ENCODE measurements around the gene GPRC5C.
"Not testable (repeated sequence)": the region's sequence is repeated elsewhere in the genome, so short reads cannot be mapped to it uniquely, and the experiment has no call there.

Gene GPRC5C

GRCh38 chr17:74481621-74482020 lies 49.7 kb downstream of the GPRC5C start:
- Histone ChIP-seq H3K27me3 (ENCODE audit: insufficient read depth, low read depth, severe bottlenecking) (peaks cover 86% of the 10 kb centered on the region), H3K27ac (no peak overlapping the region), H3K9me3 (ENCODE audit: severe bottlenecking) (peaks cover 10% of the 10 kb centered on the region), H3K36me3 (no peaks in the 10 kb centered on the region), H3K4me3 (ENCODE audit: low read depth, low read length) (no peak overlapping the region)
- DNase-seq: no peak
- TF ChIP-seq CTCF (IDR thresholded peaks at IDR 0.05; ENCODE audit: low read depth, low read length): no peak

- no peak overlapping the region for H3K4me3 ChIP-seq (ENCODE audit: low read depth, low read length)
- no peak overlapping the region for H3K27ac ChIP-seq
- H3K9me3 ChIP-seq (ENCODE audit: severe bottlenecking): peaks cover 6% of the 10 kb centered on the region
- peaks cover 75% of the 10 kb centered on the region for H3K27me3 ChIP-seq (ENCODE audit: insufficient read depth, low read depth, severe bottlenecking)
- TF ChIP-seq CTCF (IDR thresholded peaks at IDR 0.05; ENCODE audit: low read depth, low read length): no peak
- no peaks in the 10 kb centered on the region for H3K36me3 ChIP-seq
- no peak for DNase-seq
Measured at GRCh38 chr17:74484066-74484465, 52.2 kb downstream of the GPRC5C start.

- Histone ChIP-seq H3K27me3 (ENCODE audit: insufficient read depth, low read depth, severe bottlenecking) (peaks cover 64% of the 10 kb centered on the region), H3K9me3 (ENCODE audit: severe bottlenecking) (peaks cover 4% of the 10 kb centered on the region), H3K36me3 (no peaks in the 10 kb centered on the region), H3K27ac (no peak overlapping the region), H3K4me3 (ENCODE audit: low read depth, low read length) (no peak overlapping the region)
- TF ChIP-seq CTCF (IDR thresholded peaks at IDR 0.05; ENCODE audit: low read depth, low read length): no peak
- DNase-seq: no peak
Measured at GRCh38 chr17:74485022-74485743, 53.3 kb downstream of the GPRC5C start.

GRCh38 chr17:74485841-74486240 lies 54.0 kb downstream of the GPRC5C start:
- no peak for TF ChIP-seq CTCF (IDR thresholded peaks at IDR 0.05; ENCODE audit: low read depth, low read length)
- Histone ChIP-seq H3K36me3 (no peaks in the 10 kb centered on the region), H3K27me3 (ENCODE audit: insufficient read depth, low read depth, severe bottlenecking) (peaks cover 57% of the 10 kb centered on the region), H3K27ac (no peak overlapping the region), H3K9me3 (ENCODE audit: severe bottlenecking) (peaks cover 4% of the 10 kb centered on the region), H3K4me3 (ENCODE audit: low read depth, low read length) (no peak overlapping the region)
- no peak for DNase-seq

GRCh38 chr17:74488276-74488675 lies 56.4 kb downstream of the GPRC5C start:
- H3K9me3 ChIP-seq (ENCODE audit: severe bottlenecking); DNase-seq; H3K27ac ChIP-seq: not testable (repeated sequence)

GRCh38 chr17:74490716-74491115 lies 58.8 kb downstream of the GPRC5C start:
- no peak for TF ChIP-seq CTCF (IDR thresholded peaks at IDR 0.05; ENCODE audit: low read depth, low read length)
- Histone ChIP-seq H3K27ac (no peak overlapping the region), H3K9me3 (ENCODE audit: severe bottlenecking) (peaks cover 4% of the 10 kb centered on the region), H3K27me3 (ENCODE audit: insufficient read depth, low read depth, severe bottlenecking) (peaks cover 15% of the 10 kb centered on the region), H3K36me3 (no peaks in the 10 kb centered on the region), H3K4me3 (ENCODE audit: low read depth, low read length) (no peak overlapping the region)
- DNase-seq: no peak

More at GRCh38 chr17:74488276-74488675, 56.4 kb downstream of the GPRC5C start:
- H3K36me3 ChIP-seq; H3K4me3 ChIP-seq (ENCODE audit: low read depth, low read length): not testable (repeated sequence)
- peaks cover 33% of the 10 kb centered on the region for H3K27me3 ChIP-seq (ENCODE audit: insufficient read depth, low read depth, severe bottlenecking)

Data from WERI-Rb-1 (cell line).